ENCODE results near the gene CTDP1.

CTDP1 gene

DNA sequence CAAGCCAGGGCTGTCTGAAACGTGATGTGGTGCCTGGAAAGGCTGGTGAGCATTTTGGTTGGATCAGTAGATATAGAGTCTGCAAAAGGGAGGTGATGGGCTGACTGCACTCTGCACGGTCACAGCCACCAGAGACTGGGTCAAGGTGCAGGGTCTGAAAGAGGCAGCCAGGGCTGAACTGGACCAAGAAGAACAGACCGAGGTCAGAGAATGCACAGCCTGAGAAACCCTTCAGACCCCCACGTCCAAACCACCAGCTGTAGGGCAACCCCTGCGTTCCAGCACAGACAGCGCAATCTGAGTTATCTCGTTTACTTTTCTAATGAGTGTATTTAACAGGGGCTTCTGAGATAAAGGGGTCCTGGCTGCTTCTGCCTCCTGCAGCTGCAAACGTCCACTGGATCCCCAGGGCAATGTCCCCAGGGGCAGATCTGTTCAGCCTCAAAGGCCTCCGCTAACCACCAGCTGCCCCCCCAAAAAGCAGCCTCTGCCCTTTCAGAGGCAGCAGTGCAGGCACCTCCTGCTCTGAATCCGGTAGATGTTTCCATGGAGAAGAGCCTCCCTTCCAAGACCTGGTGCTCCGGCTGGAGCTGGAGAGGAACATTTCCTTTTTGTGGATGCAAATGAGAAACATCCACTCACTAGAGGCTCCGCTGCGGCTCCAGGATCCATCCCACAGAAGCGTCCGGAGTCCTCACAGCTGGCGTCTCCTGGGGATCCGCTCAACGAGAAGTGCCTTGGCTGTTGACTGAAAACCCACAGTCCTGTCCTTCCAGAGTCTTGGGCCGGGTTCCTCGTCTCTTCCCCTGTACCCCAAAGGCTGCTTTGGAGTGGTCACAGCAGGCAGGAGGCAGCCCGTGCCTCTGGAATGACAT is 117.2 kb downstream of the CTDP1 start:
- DNase-seq (ENCODE audit: low read depth) = no peak

DNA sequence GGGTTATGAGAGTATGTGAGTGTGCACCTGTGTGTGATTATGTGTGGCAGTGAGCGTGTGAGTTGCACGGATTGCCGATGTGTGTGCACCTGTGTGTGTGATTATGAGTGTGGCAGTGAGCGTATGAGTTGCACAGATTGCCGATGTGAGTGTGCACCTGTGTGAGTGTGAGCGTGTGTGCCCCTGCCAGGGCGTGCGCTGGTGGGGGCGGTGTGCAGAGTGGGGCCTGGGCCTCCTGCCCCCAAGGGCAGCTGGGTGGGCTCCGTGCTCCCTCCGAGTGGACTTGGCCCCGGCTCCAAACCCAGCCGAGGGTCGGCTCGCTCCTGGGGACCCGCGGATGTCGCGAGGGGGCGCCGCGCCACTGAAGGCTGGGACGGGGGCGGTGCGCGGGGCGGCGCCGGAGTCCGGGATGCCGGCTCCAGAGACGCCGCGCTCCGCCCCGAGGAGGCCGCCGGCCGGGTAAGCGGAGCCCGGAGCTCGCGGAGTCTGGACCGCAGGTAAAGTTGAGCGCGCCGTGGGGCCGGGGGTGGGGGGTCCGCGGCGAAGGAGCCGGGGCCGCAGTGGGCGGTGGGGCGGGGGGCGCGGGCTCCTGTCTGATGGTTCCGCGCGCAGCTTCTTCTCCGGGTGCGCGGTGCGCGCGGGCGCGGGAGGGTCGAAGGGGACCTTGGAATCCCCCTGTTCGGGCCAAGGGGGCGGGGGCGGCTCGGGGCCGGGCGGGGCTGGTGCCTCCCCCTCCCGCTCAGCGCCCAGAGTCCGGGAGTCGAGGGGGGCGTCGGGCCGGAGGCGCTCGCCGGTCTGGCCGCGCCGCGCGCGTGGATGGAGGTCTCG is 118.1 kb downstream of the CTDP1 start, which contains the start of gene KCNG2:
Gene KCNG2 (plus strand): TSS at position 421 of the 828 bp plus-strand sequence. CDS start 65,730 bp downstream, outside the sequence.
- no peak for DNase-seq (ENCODE audit: low read depth)

DNA sequence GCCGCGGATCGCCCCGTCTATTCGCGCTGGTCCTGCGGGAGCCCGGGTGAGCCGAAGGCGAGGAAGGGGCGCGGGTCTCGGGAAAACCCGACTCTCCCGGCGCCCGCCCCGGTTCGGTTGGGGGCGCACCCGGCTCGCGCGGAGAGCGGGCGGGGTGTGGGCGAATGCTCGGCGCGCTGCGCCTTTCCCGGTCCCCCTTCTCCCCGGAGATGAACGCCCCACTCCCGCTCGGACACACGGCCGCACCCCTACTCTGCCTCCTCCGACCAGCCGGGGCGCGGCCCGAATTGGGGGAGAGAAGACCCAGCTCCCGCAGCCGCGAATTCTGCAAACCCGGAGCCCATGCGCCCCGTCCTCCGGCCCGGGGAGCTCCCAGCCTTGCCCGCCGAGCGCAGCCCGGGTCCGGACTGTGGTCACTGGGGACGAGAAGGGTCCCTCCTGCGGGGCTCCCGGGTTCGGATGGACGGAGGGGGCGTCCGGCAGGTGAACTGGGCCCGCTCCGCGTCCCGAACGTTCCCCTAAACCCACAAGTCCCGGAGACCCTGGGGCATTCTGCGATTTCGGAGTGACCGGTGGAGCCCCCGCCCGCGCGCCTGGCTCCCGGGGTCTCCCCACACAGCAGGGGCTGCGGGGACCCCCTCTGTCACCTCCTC is 118.9 kb downstream of the CTDP1 start:
- no peak for DNase-seq (ENCODE audit: low read depth)

DNA sequence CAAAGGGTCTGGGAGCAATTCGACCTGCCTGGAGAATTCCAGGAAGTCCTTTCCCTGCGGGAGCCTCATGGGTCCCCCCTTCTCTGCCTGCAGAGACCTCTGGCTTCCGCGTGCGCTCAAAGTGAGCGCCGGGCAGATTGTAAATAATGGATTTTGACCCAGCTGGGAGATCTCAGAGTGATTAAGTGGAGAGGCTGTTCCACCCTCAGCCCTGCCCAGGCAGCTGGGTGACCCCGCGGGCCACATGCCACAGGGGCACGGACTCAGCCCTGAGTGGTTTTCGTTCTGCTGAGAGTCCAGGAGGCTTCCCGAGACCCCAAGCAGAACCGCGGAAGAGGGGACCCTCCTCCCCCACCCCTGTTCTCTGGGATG is 119.4 kb downstream of the CTDP1 start:
- no peak for DNase-seq (ENCODE audit: low read depth)

DNA sequence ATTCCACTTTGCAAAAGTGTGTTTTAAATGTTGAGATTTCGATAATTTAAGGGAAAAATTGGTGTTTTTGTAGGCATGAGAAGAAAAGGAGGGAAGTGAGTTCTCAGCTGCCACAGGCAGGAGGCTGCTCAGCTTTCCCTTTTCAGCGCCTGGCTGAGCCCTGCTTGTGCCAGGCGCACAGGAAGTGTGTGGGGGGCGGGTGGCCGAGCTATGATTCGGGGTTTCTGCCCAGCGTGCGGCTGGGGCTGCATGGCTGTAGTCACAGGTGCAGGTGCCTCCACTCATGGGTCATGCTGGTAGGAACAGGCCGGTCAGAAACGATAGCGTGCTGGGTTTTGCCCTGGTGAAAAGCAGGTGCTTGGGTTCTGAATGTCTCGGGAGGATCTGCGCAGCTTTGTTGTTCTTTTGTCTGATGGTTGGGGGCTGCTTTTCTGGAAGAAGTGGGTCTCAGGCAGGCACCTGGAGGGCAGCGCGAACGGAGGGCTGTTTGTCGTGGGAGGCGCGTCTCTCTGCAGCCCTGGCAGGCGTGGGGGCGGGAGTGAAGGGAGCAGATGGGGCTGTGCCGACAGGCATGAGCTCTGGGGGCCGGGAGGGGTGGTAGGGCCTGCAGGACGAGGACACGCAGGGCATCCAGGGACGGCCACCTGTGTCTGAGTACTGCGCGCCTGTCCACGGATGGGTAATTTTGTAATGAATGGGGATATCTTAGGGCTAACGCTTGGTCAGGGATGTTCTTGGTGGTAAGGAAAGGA is 120.2 kb downstream of the CTDP1 start:
- DNase-seq (ENCODE audit: low read depth) = no peak

DNA sequence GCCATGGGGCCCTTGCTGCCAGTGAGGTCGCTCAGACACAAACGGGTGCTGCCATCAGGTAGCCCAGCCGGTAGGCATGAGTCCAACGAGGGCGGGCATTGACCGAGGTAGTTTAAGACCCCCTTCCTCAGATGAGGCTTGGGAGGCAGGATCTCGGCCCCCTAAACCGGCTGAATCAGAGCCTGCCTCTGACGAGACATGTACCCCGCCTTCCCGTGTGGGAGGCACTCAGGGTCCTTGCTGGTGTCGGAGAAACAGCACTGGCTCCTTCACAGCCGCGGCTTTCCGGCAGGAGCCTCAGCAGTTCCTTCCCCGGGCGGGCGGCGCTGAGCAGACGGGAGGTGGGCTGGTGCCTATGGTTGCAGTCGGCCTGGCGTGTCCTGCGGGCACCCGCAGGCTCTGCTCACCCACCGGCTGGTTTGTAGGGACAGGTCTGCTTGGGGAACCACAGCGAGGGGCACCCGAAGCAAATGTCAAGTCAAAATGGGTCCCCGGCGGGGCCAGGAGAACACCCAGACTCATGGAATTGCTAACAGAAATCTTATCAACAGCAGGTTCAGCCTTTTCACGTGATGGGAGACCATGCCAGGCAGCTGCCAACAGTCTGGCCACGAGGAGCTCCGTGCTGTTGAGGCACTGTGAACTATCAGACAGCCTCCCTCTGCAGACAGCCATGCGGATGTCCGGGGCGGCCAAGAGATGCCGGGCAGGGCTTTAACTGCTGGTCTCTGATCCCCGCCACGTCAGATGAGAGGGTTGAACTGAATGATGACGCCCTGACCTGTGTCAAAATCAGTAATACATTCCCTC is 121.0 kb downstream of the CTDP1 start:
- no peak for DNase-seq (ENCODE audit: low read depth)

DNA sequence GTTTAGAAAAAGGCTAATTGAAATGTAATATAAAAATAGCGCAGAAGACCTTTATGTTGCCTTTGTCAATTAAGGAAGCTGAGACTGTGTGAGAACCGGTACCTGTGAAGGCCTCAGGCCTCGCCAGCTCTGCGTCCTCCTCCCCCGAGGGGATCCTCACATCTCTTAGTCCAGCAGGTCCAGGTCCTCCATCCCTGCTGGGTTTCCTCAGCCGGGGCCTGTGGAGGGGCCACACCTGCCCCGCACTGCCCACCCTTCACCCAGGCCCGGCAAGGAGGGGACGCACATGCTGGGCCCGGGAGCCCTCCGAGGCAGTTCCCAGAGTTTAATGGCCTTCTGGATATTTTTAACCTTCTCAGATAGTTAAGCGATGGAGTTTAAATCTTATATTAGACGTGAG is 121.6 kb downstream of the CTDP1 start:
- no peak for DNase-seq (ENCODE audit: low read depth)

DNA sequence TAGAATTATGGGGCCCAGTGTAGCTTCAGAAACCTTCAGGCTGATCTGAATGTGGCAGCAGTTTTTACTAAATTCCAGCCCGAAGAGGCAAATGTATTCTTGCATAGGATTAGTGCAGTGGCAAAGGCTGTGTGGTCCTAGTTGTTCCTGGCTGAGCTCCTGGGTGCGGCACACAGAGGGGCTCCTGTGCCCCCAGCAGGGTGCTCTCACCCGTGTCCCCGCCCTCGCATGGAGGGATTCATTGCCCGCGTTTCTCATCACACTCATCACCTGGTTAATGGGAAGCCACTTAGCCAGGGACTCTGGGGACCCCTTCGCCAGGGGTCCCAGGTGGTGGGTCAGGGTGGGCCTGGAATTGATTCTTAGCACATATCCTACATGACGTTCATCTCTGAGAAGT is 122.0 kb downstream of the CTDP1 start:
- DNase-seq (ENCODE audit: low read depth) = no peak

DNA sequence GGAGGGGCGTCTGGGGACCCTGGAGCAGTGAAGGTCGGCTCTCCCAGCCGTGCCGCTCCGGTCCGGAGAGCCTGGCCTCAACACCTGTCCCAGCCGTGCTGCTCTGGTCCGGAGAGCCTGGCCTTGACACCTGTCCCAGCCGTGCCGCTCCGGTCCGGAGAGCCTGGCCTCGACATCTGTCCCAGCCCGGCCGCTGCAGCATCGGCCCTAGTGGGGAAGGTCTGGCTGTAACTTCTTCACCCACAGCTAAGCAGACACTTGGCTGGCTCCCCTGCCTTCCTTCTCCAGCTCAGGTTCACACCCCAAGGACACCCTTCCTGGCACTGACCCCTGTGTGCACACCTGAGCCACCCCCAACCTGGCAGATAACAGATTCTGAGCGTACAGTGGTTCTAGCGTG is 122.7 kb downstream of the CTDP1 start:
- DNase-seq (ENCODE audit: low read depth) = no peak

DNA sequence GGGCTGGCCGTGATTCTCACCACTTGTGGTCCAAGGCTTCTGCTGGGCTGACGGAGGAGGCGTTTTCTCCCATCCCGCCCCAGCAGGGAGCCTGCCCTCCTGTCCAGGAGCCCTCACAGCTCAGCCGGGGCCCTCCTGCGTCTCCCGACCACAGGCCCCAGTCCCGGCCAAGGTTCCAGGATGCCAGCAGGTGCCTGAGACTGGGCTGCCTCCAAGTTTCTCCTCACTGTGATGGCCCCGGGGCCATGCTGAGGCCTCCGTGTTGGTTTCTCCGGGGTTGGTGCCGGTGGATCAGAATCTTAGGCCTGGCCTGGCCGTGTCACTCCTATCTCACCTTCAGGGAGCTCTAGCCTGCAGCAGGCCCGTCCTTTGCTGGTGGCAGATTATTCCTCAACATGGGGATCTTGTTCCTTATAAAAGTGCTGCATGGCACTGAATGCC is 124.0 kb downstream of the CTDP1 start:
- DNase-seq (ENCODE audit: low read depth) = no peak

Measured in T follicular helper cell (primary cell).